T follicular helper cell (primary cell): ENCODE data around the gene TAS1R3.

Source experiments
- DNase-seq: peaks from one replicate; pipeline ENCODE4 v3.0.0-alpha.2; 2020; ENCODE audit warnings: low read depth

The TAS1R3 gene

DNA sequence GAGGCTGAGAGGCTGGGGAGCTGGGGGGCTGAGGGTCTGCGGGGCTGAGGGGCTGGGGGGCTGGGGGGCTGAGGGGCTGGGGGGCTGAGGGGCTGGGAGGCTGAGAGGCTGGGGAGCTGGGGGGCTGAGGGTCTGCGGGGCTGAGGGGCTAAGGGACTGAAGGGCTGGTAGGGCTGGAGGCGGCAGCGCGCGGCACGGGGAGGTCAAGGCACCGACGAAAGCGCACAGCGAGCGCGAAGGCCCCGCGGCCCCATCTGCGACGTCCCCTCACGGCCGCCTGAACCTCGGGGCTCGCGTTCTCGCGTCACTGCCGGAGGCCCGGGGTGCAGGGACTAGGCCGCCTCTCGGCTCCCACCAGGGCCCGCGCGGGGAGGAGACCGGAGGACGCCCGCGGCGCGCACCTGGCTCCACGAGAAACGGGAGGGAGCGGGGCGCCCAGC, 7.0 kb upstream of the TAS1R3 start:
- no peak for DNase-seq

- peak; percentile 95 for DNase-seq
These were observed 6.4 kb upstream of the TAS1R3 start, which contains the start of the genes CPTP and INTS11 for GRCh38 chr1:1324524-1325287. Gene CPTP (plus strand): TSS chr1:1324802. CDS start chr1:1326911, 2,109 bp downstream. Gene INTS11 (minus strand): TSS chr1:1324660. CDS start chr1:1324608, 52 bp downstream.

DNA sequence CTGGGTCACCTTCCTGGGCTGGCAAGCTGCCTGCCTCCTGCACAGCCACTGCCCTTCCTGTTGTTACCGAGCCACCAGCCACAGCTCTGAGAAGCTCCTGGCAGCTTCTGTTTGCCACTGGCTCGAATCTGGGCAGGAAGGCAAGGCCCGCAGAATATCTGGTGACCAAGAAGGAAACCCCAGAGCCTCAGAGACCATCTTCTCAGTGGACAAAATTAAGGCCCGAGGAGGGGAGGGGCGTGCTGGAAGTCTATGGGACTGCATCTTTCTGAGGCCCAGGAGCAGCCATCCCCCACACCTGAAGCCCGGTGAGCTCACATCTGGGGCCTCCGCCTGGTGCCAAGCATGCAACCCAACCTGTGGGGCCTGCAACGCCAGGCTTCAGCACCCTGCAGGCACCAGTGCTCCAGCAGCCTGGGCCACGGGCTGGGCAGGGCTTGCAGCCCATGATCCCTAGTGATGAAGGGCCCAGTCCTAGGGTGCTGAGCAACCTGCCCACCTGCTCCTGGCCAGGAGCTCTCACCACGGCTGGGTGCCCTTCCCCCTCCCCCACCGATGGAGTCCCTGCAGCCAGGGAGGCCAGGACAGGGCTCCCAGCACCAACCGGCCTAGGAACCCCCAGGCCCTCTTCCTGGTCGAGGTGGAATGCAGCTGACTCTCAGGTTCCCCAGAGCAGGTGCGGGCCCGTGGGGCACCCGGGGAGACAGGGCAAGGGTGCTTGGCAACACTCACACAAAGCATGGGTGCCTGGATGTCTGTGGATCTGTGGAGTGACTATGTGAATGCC, 5.6 kb upstream of the TAS1R3 start:
- no peak for DNase-seq

- no peak for DNase-seq
These were observed 4.9 kb upstream of the TAS1R3 start for GRCh38 chr1:1326075-1326605.

GRCh38 chr1:1327291-1327690, 3.8 kb upstream of the TAS1R3 start:
- no peak for DNase-seq

DNA sequence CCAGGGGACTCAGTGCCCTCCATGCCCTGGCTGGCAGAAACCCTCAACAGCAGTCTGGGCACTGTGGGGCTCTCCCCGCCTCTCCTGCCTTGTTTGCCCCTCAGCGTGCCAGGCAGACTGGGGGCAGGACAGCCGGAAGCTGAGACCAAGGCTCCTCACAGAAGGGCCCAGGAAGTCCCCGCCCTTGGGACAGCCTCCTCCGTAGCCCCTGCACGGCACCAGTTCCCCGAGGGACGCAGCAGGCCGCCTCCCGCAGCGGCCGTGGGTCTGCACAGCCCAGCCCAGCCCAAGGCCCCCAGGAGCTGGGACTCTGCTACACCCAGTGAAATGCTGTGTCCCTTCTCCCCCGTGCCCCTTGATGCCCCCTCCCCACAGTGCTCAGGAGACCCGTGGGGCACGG, 2.8 kb upstream of the TAS1R3 start:
- no peak for DNase-seq

DNA sequence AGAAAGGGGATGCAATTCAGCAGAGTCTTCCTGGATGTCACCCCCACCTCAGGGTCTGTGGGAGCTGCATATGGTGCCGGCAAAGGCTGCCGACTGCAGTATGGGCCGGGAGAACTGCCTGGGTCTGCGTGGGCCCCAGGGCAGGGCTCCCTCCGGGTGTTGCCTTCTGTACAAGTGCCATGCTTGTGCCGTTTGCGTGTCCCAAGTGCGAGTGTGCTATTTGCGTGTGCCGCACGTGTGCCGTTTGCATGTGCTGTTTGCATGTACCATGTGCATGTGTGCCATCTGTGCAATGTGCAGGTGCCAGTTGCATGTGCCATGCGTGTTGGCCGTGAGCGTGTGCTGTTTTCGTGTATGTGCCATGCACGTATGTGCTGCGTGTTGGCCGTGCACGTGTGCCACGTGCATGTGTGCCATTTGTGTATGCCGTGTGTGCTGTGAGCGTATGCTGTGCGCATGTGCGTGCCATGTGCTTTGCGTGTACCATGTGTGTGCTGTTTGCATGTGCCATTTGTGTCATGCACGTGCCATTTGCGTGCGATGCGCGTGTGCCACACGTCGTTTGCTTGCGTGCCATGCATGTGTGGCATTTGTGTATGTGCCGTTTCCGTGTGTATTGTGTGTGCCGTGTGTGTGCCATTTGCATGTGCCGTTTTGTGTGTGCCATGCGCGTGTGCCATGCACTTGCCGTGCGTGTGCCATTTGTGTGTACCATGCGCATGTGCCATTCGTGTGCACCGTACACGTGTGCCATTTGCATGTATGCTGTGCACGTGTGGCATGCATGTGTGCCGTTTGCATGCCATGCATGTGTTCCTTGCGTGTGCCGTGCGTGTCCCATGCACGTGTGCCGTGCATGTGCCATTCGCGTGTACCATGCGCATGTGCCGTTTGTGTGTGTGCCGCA, 1.5 kb upstream of the TAS1R3 start:
- DNase-seq, result no peak

- DNase-seq, result no peak
These were observed 563 bp upstream of the TAS1R3 start for GRCh38 chr1:1330366-1331067.

DNA sequence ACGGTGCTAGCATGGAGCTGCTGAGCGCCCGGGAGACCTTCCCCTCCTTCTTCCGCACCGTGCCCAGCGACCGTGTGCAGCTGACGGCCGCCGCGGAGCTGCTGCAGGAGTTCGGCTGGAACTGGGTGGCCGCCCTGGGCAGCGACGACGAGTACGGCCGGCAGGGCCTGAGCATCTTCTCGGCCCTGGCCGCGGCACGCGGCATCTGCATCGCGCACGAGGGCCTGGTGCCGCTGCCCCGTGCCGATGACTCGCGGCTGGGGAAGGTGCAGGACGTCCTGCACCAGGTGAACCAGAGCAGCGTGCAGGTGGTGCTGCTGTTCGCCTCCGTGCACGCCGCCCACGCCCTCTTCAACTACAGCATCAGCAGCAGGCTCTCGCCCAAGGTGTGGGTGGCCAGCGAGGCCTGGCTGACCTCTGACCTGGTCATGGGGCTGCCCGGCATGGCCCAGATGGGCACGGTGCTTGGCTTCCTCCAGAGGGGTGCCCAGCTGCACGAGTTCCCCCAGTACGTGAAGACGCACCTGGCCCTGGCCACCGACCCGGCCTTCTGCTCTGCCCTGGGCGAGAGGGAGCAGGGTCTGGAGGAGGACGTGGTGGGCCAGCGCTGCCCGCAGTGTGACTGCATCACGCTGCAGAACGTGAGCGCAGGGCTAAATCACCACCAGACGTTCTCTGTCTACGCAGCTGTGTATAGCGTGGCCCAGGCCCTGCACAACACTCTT, 1.1 kb downstream of the TAS1R3 start:
- DNase-seq, result no peak

DNA sequence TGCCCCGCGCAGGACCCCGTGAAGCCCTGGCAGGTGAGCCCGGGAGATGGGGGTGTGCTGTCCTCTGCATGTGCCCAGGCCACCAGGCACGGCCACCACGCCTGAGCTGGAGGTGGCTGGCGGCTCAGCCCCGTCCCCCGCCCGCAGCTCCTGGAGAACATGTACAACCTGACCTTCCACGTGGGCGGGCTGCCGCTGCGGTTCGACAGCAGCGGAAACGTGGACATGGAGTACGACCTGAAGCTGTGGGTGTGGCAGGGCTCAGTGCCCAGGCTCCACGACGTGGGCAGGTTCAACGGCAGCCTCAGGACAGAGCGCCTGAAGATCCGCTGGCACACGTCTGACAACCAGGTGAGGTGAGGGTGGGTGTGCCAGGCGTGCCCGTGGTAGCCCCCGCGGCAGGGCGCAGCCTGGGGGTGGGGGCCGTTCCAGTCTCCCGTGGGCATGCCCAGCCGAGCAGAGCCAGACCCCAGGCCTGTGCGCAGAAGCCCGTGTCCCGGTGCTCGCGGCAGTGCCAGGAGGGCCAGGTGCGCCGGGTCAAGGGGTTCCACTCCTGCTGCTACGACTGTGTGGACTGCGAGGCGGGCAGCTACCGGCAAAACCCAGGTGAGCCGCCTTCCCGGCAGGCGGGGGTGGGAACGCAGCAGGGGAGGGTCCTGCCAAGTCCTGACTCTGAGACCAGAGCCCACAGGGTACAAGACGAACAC, 1.8 kb downstream of the TAS1R3 start:
- no peak for DNase-seq

- DNase-seq, result no peak
These were observed 2.6 kb downstream of the TAS1R3 start for GRCh38 chr1:1333551-1334241.

GRCh38 chr1:1334835-1335234, 3.8 kb downstream of the TAS1R3 start:
- DNase-seq, result no peak

DNA sequence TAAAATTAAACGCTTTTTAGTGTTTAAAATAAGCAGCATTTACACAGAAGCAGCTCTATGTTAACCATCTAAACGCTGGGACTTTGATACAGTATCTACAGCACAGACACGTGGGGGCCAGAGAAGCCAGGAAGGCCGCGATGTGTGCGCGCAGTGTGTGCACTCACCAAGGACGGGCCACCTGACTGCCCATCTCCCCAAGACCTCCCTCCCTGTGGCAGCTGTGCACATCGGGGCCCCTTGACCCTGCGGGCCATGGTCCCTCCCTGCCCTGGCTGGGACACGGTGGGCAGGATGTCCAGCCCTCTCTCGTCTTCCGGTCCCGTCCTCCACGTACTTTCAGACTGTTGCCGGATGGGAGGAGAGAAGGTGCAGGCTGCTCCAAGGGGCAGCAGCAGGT, 4.2 kb downstream of the TAS1R3 start:
- no peak for DNase-seq

GRCh38 chr1:1335792-1336248, 4.7 kb downstream of the TAS1R3 start:
- no peak for DNase-seq

DNA sequence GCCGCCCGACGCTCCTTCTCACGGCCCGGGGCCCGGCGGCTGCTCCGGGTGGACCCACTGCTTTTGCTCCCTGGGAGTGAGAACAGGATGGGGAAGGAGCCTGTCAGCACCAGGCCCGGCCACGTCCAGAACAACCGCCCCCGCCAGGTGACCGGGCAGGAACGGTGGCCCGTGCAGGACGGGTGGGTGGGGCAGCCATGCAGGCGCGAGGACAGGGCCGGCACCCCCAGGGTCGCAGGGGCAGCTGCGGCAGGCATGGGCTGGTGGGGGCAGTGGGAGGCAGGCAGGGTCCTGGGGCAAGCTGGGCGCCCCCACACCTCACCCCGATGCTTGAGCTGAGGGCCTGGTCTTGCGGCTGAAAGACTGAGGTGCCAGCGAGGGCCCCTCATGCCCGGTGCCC, 5.4 kb downstream of the TAS1R3 start:
- DNase-seq, result no peak

DNA sequence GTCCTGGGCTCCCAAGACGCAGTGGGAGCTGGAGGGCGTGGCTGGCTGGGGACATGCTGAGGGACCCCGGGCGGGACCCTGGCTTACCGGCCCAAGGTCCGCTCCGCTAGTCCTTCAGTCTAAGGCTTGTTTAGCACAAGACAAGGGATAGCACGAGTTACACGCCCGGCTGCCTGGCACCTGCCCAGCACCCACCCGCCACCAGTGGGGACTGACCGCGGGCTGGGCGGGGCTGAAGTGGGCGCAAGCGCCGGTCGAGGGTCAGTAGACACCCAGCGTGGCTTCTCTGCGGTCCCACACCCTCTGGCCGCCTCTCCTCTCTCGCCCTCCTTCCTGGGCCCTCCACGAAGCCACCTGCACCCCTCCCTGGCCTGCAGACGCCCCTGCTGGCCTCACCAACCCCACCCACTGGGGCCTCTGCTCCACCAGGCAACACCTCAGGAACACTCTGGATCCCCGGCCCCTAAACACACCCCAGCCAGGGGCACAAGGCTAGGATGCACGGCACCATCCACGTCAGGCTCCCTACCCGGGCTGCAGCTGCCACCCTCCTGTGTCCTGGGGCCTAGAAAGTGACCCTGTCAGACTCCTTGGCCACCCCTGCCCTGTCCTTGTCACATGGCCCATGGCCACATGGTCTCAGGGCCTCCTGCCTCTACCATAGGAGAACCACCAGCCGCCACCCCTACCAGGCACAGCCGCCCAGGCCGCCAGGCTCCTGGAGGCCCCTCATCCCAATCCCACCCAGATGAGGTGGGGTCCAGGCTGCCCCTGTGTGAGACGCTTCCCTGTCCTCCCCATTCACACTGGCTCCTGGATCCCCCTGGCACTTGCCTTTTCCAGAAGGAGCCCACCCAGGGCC, 6.1 kb downstream of the TAS1R3 start:
- no peak for DNase-seq

GRCh38 chr1:1337793-1338147, 6.7 kb downstream of the TAS1R3 start:
- peak; percentile 20 for DNase-seq

DNA sequence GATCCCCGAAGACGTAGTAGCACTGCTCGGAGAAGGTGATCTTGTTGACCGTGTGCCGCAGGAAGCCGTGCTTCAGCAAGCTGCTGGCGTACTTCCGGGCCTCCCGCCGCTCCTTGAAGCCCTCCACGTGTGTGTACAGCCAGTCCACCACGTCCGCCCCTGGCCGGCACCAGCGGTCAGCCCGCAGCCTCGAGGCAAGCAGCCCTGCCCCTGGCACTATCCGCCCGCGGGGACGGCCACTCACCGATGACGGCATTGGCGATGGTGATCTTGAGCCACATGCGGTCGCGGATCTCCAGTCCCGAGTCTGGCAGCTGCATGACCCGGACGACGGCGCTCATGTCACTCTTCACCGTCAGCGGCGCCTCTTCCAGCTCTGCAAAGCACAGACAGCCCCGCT, 7.2 kb downstream of the TAS1R3 start:
- no peak for DNase-seq
